Posterior cingulate gyrus (tissue), 11 donors: ENCODE measurements around the gene PTPN14.

ENCODE experiments used
- DNase-seq, 10 donors: peaks; one replicate each; pipeline versions ENCODE4 v3.0.0 to v3.0.0-alpha.2; 2020 to 2021; ENCODE audit warnings: mixed read lengths in 3 of 10
- intact Hi-C: fragments of 100-400 bp; cut with DNase I; formaldehyde crosslinking; loops from one replicate; pipeline ENCODE4 v1.15.1; 2023

PTPN14 gene

DNA sequence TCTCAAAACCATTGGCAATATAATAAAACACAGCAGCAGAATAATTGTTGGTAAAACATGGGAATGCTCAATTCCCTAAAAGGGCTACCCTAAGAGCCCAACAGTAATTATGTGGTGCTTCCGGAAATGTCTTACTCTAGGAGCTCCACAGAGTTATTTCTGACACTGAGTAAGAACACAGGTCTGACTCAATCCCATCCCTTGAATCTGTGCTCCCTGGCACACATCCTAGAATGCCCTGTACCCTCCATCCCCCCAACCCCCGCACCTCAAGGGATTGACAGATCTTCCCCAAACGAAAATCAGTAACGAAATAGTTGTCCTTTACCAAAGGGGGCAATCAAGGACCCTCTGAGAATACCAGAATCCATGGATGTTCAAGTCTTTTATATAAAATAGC, 198.6 kb downstream of the PTPN14 start:
- no peak for DNase-seq
- intact Hi-C loops = no loop called here

- peak in 1 of 10 donors; percentile 25 for DNase-seq
- intact Hi-C loops = no loop called here
These were observed 199.7 kb downstream of the PTPN14 start for GRCh38 chr1:214351551-214352277.

DNA sequence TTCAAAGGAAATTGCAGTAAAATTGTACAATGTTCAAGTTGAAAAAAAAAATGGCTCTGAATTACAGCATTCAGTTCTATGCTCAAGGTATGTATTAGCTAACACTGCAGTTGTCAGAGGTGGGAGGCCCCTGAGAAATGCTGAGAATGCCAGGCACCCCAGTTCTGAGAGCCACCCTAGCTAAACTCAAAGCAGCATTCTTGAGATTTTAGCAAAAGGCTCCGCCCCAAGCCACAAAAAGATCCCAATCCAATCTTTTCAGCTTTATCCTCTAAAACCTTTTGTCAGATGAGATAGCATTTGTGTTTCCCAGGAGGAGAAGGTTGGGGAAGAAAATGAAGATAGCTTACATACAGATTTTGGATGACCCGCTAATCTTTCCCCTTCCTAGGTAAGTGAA, 201.6 kb downstream of the PTPN14 start:
- no peak for DNase-seq
- intact Hi-C loops = no loop called here

GRCh38 chr1:214349008-214349407, 202.4 kb downstream of the PTPN14 start:
- intact Hi-C loops = no loop called here

GRCh38 chr1:214344897-214345296, 206.5 kb downstream of the PTPN14 start:
- no peak for DNase-seq
- intact Hi-C loops = no loop called here

More at GRCh38 chr1:214349008-214349407, 202.4 kb downstream of the PTPN14 start:
- DNase-seq = peak in 1 of 10 donors; percentile 24

- DNase-seq = no peak
- intact Hi-C loops = no loop called here
These were observed 208.9 kb downstream of the PTPN14 start for GRCh38 chr1:214342525-214342924.

GRCh38 chr1:214341932-214342331, 209.5 kb downstream of the PTPN14 start:
- intact Hi-C loops = no loop called here
- DNase-seq = no peak

- intact Hi-C loops = no loop called here
- DNase-seq = no peak
These were observed 209.9 kb downstream of the PTPN14 start for GRCh38 chr1:214341459-214341858.

DNA sequence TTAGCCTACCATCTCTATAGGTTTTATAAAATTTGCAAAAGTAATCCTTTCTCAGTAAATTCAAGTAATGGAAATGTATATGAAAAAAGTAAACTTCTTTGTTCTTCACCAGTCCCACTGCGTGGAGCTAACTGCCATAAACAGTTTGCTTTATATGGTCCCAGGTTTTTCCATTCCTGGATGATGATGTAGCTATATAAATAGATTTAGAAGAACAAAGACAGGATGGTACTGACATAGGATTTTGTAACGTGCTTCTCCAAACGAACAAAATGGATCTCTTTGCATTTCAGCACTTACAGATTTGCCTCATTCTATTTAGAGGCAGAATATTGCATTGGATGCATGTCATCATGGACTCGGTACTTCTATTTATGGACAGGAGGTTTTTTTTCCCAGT, 213.2 kb downstream of the PTPN14 start:
- intact Hi-C loops = no loop called here
- DNase-seq = no peak

GRCh38 chr1:214337511-214337910, 213.9 kb downstream of the PTPN14 start:
- intact Hi-C loops = no loop called here
- DNase-seq = peak in 1 of 10 donors; percentile 47

DNA sequence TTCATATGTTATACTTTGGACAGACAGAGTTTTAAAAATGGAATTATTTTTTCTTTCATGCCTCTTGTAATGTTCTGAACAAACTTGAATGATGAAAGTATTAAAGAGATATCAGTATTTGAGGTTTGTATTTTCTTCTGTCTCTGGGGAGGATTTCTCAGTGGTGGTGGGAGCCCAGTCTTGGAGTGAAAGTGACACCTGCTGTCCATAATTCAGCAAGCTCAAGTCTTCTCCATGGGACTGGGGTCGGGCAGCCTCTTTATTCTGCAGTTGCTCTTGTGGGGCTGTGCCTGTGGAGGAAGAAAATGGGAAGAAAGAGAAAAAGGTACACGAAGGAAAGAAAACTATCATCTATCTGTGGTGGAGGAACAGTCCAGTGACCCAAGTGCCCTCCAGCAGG, 214.4 kb downstream of the PTPN14 start:
- peak in 1 of 10 donors; percentile 27 for DNase-seq
- intact Hi-C loops = no loop called here

DNA sequence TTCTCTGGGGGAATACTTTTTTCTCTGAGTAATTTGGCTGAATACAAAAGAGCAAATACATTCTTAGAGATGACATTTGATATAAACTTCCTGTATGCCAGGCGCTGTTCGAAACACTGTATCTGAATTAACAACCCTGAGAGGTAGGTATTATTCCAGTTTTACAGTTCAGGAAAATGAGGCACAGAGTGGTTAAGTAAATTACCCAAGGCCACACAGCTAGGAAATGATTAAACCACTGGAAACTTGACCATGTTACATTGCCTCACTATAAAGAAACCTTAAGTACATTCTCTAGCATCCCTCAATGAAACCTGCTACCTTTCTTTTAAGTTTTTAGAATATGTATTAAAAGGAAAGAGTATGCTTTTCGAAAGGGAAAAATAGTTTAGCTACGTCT, 215.8 kb downstream of the PTPN14 start:
- DNase-seq = no peak
- intact Hi-C loops = loop anchor here (2.0 kb wide), 1 partner anchor 293 kb away; no protein-coding TSS in a partner anchor

GRCh38 chr1:214332946-214333798, 218.2 kb downstream of the PTPN14 start:
- intact Hi-C loops = loop anchor here (2.0 to 5.0 kb wide), 2 partner anchors 254 to 1194 kb away; no protein-coding TSS in a partner anchor
- peak in 9 of 10 donors; percentile 27 to 92 (median 66) for DNase-seq

DNA sequence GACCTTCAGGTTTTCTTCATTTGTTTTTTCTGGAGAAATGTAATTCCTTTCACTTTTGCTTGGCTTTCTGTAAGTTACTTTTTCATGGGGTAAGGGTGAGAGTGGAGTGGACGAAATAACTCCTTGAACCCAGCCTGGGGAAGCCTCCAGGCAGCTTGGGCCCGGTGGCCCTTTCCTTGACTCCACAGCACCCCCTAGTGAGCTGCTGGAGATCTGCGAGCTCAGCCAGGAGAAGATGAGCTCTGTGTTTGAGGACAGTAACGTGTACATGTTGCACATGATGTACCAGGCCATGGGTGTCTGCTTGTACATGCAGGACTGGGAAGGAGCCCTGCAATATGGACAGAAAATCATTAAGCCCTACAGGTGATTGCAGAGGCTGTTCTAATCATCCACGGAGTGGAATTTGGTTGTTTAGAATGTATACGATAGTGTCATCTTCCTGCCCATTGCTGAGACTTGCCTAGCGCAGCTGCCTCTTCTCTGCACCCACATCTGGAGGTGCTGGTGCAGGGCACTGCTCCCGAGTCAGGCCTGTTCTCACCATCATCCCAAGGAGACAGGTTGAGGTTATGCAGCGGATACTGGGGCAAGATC, 219.5 kb downstream of the PTPN14 start:
- intact Hi-C loops = loop anchor here (2.0 to 5.0 kb wide), 2 partner anchors 255 to 1195 kb away; no protein-coding TSS in a partner anchor
- DNase-seq = peak in 6 of 10 donors; percentile 23 to 88 (median 46)

- DNase-seq = no peak
- intact Hi-C loops = loop anchor here (5.0 kb wide), 1 partner anchor 1196 kb away; no protein-coding TSS in a partner anchor
These were observed 220.2 kb downstream of the PTPN14 start for GRCh38 chr1:214331180-214331579.

- intact Hi-C loops = loop anchor here (5.0 kb wide), 1 partner anchor 1197 kb away; no protein-coding TSS in a partner anchor
- no peak for DNase-seq
These were observed 220.7 kb downstream of the PTPN14 start for GRCh38 chr1:214330715-214331114.

GRCh38 chr1:214330222-214330621, 221.2 kb downstream of the PTPN14 start:
- DNase-seq = no peak
- intact Hi-C loops = loop anchor here (5.0 kb wide), 1 partner anchor 1197 kb away; no protein-coding TSS in a partner anchor

- DNase-seq = no peak
- intact Hi-C loops = loop anchor here (1.0 to 5.0 kb wide), 2 partner anchors 68 to 1198 kb away; no protein-coding TSS in a partner anchor
These were observed 221.8 kb downstream of the PTPN14 start for GRCh38 chr1:214329470-214330220.

DNA sequence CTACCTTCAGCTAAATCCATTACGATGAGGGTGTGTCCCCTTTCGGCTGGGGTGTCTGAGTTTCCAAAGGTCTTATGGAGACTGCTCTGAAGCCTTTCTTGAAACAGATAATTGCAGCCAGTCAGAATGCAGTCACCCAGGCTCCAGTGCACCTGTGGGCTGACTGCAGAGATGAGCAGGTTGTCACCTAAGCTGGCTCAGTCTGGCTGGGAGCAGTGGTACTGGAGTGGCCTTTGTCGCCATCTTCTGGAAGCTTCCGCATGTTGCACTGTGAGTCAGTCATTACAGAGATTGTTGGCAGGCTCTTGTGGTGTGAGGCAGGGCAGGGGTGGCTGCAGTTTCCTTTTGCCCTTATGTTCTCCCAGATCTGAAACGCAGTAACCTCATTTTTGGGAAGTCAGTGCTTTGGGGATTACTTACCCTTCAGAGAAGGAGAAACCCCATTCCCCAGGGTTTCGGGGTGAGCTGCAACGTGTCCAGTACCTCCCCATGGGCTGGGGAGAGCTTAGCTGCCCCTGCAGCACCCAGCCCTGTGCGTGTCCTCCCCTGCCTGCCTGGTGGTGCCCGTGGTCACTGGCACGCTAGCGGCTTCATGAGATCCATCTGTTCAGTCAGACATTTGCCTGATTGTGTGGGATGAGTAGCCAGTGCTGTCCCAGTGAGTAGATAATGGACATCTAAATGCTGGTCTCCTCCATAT, 222.5 kb downstream of the PTPN14 start:
- intact Hi-C loops = loop anchor here (1.0 kb wide), 2 partner anchors 68 to 115 kb away; no protein-coding TSS in a partner anchor
- DNase-seq = peak; percentile 65 to 97 (median 84)
